Activated naive CD4-positive, alpha-beta T cell (primary cell): ENCODE data around the gene CTNNA3.

Experiments
- DNase-seq, 4 experiments: peaks; one replicate each; lab custom pipeline; 2025; lab: John Stamatoyannopoulos, UW

The CTNNA3 gene

DNA sequence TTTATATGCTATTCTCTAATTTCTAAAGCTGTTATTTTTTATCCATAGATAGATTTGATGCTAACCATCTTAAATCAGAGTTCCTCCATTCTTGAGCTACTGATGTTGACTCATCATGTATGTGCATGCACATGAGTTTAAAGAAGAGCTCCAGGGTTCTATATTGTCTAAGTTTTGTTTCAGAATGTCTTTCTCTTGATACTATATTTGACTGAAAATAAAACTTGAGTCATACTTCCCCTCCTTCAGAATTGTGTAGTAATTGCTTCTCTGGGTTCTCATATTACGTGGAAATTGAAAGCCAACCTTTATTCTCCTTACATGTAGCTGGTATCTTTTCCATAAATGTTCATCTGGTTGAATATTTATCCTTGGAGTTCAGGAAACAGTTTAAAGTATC is 680.8 kb downstream of the CTNNA3 start:
- no peak for DNase-seq

DNA sequence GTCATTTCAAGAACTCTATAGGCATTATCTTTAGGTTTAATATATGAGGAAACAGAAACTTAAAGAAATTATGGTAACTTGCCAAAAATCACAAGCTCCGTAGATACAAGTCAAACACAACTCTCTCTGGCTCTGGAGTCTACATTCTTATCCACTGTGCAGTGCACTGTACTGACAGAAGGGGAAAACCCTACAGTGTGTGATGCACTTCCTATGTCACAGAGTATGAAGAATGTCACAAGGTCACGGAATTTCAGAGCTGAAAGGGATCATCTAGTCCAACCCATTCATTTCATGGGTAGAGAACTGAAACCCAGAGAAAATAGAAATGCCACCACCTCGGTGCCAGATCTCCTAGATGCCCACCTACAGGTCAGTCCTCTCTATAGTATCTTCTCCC is 684.0 kb downstream of the CTNNA3 start:
- no peak for DNase-seq

DNA sequence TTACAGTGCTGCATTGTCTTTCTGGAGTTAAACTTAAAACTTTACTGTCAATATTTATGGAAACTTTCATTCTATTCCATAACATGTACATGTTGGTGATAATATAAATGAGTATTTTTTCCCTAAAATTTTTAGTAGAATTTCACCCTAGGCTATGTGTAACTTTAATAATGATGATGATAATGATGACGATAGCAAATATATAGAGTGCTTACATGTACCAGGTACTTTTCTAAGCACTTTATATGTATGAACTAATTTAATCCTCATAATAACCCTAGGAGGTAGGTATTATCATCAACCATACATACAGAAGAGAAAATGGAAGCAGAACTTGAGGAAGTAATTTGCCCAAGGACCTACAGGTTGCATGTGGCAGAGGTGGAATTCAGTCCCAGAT is 684.5 kb downstream of the CTNNA3 start:
- DNase-seq = no peak

DNA sequence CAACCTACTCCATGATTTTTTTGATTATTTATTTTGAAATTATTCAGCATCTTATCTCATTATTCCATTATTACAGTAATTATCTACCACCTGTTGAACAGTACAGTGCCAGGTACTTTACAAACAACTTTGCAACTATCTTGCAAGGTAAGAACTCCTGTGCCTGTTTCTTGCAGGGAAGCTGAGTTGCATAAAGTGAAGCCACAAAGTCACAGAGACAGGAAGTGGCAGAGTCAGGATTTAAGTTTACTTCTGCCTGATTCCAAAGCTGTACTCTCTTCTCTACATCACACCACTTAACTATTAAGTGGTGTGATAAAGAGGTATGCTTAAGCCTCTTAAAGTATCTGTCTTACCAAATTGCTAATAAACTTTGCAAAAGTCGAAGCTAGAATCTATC is 690.0 kb downstream of the CTNNA3 start:
- no peak for DNase-seq

DNA sequence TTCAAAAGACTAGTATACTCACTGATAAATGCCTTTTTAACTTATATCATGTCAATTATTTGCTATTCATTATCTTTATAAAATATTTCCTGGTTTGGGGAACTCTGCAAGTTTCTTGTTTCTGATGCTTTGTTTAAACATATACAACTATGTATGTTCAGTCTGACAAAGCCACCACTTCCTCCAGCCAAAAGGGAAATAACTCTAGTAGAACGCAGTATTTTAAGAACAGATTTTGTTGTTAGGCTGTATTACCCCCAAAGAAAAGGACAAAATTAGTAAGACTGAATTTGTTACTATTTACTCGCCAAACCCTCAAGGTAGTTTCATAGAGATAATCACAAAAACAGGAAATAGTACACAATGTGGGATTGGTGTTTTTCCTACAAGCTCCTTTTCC is 691.3 kb downstream of the CTNNA3 start:
- DNase-seq = no peak

GRCh38 chr10:66999762-67000545 is 696.0 kb downstream of the CTNNA3 start:
- DNase-seq = no peak

DNA sequence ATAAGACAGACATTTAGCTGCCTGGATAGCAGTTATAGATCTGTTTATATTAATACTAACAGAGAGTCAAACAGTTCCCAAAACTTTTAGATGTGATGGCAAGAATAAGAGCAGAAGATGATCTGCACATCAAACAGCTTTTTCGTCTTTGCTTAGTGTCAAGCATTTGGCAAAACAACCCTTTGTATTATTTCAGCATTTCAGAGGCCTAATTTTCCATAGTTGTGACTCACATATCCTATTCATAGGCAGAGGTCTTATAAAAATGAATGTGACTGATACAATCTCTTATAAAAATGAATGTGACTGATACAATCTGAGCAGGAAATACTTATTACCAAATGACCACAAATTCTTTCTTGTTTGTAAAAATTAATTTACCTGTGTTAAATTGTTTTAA is 699.0 kb downstream of the CTNNA3 start:
- no peak for DNase-seq

DNA sequence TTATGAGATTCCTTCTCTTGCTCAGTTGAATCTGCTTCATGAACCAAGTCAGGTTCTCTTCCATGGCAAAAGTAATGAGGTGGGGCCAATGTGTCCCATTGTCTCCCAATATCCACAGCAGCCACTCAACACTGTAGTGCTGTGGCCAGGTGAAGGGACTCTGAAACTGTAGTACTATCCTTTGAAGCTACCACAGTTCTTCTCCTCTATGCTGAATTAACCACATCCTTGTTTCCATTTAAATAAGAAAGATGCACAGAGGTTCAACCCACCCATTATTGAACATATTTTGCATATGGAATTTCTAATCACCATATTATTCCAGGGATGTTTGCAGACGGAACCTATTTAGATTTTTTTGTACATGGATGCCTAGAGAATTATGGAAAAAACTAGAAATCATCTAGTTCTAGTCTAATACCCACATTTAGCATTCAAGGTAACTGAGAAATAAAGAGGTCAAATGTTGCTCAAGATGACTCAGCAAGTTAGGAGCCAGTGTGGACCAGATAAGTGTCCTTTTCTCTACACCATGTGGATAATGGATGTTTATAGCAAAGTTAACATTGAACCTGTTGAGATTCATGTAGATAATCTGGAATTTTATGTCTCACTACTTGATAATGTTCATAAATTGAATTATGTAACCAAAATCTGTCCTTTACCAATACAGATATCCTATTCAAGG is 705.7 kb downstream of the CTNNA3 start:
- DNase-seq = no peak

DNA sequence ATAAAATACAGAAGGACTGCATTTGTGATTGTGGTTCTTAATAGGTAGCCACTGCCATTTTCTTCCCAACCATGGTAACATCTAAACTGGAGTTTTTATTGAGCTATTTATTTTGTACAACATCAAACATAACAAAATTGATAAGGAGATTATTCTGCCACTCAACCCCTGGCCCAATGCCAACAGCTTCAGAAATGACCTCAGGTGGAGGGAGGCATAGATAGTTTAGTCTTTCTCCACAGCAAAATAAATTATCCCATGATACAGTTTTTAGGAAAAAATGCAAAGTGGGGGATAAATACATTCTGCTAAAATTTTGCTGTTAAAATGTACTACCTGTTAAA is 712.5 kb downstream of the CTNNA3 start:
- no peak for DNase-seq

DNA sequence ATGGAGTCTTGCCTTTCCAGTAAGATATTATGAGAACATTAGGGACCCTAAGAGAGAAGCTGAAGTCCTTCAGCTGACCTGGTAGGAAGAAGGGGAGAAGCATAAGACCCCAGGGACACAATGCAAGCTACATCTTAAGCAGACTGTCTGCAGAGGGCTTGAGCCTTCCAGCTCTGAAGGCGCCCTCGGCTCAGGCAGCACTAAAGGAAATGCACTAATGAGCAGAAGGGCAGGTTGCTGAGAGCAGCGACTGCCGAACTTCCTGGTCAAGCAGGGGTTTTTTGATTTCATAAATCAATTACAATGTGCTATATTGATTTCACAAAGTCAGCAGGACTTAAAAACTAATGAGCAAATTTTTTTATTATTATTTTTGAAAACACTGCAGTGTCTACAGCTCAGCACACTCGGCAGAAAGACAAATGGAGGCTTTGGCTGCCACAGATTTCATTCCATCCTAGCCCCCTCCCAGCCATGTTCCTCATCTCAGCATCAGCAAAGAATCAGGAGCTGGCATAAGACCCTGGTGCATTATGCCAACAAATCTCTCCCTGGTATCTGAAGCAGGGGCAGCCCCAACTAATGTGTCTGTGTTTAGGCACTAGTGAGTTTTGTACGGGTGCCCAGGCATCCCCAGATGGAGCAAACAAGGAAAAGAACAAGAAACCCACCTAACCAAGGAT is 713.1 kb downstream of the CTNNA3 start:
- DNase-seq = no peak

- DNase-seq = no peak
Observed at GRCh38 chr10:66982053-66982420, 714.0 kb downstream of the CTNNA3 start.

DNA sequence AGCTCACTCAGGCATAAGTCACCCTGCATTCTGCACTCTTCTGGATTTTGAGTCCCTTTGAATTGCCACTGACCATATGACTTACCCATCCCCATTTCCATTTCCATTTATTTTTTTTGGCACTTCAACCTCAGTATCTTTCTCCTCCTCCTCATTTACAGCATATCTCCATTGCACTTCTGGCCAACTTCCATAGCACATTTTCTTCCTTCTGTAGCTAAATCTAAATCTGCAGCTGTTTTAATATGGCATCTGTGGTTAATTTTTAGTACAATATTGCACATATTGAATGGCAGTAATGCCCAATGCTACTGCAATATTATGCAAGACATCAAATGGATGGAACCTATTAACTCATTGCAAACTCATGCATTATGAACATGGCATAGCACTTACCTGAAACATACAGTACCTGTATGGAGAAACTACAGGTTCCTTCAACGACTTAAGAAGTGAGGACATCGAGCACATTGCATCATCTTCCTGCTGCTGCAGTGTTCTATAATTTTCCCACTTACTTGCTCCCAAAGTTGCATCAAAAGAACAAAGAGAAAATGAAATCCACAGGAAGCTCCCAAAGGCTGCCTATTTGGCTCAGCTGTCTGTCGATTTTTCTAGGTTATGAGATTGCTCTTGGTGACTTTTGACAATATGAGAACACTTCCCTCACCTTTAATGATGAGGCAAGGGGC is 714.5 kb downstream of the CTNNA3 start:
- DNase-seq = no peak

DNA sequence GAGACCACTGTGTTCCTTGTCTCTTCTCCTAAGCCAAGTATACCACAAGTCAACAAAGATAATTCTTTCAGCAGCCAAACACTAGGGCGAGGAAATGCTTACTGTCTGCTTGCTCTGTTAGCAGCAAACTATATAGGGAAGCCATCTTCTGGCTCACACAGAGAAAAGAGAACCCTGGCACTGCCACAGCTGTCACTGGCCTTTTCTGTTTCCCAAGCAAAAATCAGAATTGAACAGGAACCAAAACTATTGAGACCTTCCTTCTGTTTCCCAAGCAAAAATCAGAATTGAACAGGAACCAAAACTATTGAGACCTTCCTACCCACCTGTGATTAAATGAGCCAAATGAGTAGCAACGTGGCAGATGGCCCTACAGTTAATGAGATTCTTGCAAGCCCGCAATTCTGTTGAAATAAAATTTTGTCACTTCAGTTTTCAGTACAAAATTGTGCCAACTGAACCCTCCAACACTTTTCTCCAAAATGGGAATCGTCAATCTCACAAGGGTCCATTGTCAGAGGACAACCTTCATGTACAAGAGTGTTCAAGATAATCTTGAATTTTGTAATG is 715.7 kb downstream of the CTNNA3 start:
- DNase-seq = no peak

- DNase-seq = no peak
Observed at GRCh38 chr10:66964946-66965345, 731.0 kb downstream of the CTNNA3 start.

GRCh38 chr10:66958466-66958865 is 737.5 kb downstream of the CTNNA3 start:
- DNase-seq = no peak

DNA sequence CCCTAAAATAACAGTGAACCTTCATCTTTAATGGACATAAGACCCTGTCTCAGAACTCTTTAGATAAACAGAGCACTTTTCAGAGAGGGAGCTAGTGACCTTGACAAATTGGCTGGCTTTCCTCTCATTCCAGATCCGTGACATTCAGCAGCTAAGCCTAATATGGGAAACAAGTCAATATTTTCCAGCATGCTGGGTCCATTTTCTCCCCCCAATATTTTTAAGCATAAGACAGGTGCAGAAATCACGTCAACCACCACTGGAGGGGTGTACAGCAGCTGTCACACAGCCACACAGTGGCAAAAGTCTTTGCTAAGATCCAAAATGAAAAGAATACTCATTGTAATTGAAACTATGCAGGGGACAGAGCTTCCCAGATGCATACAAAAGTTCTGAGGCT is 744.1 kb downstream of the CTNNA3 start:
- no peak for DNase-seq

DNA sequence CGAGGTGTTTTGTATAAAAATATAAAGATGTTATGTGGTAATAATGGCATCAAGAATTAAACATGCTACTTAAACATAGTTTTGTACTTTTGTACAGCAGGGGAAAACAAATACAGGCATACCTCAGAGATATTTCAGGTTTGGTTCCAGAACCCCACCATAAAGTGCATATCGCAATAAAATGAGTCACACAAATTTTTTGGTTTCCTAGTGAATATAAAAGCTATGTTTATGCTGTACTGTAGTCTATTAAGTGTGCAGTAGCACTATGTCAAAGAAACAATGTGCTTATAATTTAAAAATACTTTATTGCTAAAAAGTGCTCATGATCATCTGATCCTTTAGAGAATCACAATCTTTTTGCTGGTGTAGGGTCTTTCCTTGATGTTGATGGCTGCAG is 752.4 kb downstream of the CTNNA3 start:
- DNase-seq = no peak

DNA sequence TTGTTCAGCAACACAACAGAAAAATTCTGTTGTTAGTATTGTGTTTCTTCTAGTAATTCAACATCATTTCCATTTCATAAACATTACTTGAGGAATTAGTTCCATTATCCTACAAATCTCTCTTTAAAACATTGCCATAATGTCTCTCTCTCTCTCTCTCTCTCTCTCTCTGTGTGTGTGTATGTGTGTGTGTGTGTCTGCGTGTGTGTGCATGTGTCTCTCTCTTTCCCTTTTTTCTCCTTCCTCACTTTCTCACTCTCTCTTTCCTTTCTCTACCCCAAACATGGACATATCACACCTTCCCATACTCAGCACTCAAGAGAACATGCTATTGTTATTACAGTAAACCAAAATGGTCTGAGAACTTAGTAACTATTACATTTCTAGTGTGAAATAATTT is 753.6 kb downstream of the CTNNA3 start:
- DNase-seq = no peak

DNA sequence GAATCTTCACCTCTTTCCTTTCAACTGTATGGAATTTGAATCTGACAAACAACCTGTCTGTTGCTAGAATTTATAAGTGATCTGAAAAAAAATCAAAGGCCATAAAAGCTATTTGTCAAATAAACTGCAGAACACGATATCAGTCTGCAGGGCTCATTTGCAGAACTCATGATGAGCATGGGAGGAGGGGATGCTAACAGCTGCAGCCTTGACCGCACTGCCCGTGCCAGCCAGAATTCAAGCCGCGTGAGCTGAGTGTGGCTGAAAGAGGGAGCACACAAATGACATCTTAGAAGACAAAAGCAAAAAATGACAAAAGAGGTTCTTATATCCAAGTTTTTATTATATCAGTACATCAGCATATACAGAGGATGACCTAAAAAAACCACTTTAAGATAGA is 754.5 kb downstream of the CTNNA3 start:
- DNase-seq = no peak

- DNase-seq = no peak
Observed at GRCh38 chr10:66940965-66941364, 755.0 kb downstream of the CTNNA3 start.

GRCh38 chr10:66934711-66935110 is 761.3 kb downstream of the CTNNA3 start:
- DNase-seq = no peak

- no peak for DNase-seq
Observed at GRCh38 chr10:66931949-66932343, 764.0 kb downstream of the CTNNA3 start.
